SW480 (cell line): ENCODE measurements around the gene PPIF.

ENCODE experiments used
- DNase-seq: peaks from one replicate; pipeline ENCODE4 v3.0.0-alpha.2; 2016; ENCODE audit warnings: low spot score

PPIF gene

DNA sequence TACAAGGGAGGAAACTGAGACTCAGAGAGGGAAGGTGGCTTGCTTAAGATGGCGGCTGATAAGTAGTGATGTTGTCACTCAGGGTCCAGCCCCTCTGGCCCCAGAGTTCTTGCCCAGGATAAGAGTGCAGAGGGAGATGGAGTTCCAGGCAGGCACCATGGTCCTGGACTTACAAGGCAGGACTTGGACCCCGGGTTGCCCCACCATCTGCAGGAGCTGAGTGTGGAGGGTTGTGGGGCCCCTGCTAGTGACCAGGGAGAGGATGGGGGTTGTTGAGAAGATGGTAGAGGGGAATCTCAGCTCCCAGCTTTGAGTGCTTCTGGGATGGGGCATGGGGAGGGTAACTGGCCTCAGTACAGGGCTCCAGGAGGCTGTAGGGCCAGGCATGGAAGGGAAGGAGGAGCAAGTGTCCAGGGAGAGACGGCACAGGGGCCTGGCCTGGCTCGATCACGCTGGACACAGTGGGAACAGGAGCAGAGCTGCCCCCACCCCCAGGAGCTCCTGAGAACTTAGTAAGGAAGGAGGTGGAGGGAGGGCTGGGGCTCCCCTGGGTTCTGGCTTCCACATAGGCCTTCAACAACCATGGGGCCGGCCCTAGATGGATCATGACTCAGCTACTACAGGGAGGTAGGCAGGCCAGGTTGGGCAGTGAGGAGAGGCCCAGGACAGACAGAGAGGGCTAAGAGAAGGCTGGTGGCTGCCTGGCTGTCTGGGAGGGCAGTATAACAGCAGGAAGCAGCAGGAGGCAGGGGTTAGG lies 28.2 kb downstream of the PPIF start:
- DNase-seq = no peak

DNA sequence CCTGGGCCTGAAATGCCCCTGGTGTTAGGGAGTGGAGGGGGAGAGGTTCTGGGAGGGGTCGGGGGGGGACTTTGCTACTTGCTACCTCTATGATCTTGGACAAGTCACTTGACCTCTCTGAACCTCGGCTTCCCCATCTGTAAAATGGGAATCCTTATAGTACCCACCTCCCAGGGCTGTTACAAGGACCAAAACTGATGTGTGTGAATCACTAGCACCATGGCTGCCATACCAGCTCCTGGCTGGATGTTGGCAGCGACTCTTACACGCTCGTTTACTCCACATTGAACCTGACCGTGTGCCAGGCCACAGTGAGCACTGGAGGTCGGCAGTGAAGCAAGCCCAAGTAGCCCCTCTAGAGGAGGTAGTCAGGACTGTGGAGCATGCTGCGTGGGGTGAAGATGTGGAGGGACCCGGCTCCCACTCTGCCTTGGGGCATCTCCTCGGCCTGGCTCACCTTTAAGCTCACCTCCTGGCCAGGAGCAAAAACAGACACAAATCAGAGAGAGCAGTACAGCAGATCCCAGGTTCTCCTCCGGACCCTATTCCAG lies 28.9 kb downstream of the PPIF start:
- DNase-seq = no peak

DNA sequence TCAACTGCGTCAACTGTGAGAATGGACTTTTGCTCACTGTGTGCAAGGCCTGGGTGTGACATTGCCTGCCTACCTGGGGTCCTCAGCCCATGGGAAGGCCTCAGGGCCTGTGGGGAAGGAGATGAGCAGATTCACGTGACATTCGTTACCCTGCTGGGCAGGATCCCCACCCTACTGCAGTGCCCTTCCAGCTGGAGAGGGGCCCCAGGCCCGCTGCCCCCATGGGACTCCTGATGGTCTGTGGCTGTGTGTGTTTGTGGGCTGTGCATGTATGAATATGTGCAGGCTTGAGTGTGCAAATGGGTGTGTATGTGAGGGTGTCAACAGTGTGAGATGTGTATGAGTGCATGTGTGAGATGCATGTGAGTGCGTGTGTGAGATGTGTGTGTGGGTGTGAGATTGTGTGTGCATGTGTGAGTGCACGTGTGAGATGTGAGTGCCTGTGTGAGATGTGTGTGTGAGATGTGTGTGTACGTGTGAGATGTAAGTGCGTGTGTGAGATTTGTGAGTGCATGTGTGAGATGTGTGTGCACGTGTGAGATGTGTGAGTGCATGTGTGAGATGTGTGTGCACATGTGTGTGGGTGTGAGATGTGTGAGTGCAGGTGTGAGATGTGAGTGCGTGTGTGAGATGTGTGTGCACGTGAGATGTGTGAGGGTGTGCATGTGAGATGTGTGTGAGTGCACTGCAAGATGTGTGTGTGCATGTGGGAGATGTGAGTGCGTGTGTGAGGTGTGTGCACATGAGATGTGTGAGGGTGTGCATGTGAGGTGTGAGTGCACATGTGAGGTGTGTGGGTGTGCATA lies 29.7 kb downstream of the PPIF start:
- no peak for DNase-seq

GRCh38 chr10:79377557-79378382 lies 30.5 kb downstream of the PPIF start:
- no peak for DNase-seq

DNA sequence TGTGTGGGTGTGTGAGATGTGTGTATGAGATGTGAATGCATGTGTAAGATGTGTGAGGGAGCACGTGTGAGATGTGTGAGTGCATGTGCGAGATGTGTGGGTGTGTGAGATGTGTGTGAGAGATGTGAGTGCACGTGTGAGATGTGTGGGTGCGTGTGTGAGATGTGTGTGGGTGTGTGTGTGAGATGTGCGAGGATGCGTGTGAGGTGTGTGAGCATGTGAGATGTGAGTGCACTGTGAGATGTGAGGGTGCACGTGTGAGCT lies 31.0 kb downstream of the PPIF start:
- no peak for DNase-seq

DNA sequence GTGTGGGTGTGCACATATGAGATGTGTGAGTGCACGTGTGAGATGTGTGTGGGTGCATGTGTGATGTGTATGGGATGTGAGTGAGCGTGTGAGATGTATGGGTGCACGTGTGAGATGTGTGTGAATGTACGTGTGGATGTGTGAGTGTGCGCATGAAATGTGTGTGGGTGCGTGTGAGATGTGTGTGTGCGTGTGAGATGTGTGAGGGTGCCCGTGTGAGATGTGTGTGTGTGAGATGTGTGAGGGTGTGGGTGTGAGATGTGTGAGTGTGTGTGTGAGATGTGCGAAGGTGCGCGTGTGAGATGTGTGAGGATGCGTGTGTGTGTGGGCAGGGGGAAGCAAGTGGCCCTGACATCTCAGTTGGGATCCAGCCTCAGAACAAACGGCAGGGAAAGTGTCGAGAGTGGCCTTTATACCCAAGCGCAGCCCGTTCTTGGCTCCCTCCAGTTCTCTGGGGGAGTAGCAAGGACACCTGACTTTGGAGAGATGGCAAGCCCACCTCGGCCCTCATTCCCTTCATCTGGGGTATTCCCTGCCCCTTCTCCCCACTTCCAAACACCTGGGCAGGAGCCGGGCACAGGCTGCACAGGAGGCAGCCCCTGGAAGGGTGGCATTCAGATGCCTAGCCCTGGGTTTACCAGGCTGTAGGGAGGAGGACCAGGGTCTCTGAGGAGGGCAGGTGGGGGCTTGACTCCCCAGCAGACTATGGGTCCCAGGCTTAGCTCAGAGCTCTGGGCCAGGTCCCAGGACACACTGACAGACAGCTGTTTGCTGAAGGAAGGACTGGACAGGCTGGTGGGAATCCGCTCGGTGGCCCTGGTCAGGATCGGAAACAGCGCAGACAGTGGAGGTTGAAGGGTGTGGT lies 31.6 kb downstream of the PPIF start:
- no peak for DNase-seq

- DNase-seq = no peak
Measured at GRCh38 chr10:79379512-79380124, 32.3 kb downstream of the PPIF start.

DNA sequence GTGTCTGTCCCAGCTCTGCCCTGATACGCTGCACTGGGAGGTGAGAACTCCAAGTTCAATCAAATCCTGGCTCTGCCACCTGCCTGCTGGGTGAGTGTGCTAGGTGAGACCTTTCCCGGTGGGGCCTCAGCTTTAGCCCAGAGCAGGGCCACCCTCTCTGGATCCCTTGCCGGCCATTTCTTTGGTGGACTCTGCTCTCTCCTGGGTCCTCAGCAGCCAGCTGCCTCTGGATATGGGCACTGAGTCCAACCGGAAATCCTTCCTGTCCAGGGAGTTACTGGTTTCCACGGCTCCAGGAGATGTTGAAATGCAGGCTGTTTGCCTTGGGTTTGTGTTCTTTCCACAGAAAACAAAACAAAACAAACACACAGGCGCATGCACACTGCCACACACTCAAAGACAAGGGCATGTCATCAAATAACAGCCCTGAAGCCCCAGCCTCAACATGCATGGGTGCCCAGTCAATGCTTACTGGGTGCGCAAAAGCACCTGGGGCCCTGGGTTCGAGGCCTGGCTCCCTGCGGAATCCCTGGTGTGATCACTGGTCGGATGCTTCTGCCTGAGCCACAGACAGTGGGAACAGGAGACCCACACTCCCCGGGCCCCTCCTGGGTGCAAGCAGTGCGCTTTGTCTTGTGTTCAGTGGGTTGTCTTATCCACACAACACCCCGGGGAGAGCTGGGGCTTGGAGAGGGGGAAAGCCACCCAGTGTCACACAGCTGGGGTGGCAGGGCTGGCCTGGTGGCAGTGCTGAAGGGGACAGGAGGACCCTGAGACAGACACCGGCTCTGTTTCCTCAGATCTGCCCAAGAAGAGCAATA lies 33.1 kb downstream of the PPIF start:
- no peak for DNase-seq

GRCh38 chr10:79380946-79381721 lies 33.9 kb downstream of the PPIF start:
- no peak for DNase-seq

DNA sequence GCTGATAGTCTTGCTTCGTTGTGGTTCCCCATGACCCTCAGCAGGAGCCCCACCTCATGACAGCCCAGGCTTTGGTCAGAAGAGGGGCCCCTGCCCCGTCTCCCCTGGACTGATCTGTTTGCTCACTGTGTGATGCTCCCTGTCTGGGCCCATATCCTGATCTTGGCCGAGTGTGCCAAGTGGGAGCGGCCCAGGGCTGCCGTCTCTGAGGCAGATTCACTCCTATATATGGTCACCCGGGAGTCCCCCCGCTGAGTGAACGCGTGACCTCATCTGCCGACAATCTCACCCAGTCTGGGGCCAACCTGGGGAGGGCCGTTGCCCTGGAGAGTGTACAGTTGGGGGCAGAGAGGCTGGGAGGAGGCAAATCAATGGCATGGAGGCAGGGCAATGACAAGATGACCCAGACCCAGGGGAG lies 34.5 kb downstream of the PPIF start:
- no peak for DNase-seq

GRCh38 chr10:79382491-79382941 lies 35.2 kb downstream of the PPIF start:
- DNase-seq = no peak

GRCh38 chr10:79383974-79384606 lies 36.8 kb downstream of the PPIF start:
- no peak for DNase-seq

DNA sequence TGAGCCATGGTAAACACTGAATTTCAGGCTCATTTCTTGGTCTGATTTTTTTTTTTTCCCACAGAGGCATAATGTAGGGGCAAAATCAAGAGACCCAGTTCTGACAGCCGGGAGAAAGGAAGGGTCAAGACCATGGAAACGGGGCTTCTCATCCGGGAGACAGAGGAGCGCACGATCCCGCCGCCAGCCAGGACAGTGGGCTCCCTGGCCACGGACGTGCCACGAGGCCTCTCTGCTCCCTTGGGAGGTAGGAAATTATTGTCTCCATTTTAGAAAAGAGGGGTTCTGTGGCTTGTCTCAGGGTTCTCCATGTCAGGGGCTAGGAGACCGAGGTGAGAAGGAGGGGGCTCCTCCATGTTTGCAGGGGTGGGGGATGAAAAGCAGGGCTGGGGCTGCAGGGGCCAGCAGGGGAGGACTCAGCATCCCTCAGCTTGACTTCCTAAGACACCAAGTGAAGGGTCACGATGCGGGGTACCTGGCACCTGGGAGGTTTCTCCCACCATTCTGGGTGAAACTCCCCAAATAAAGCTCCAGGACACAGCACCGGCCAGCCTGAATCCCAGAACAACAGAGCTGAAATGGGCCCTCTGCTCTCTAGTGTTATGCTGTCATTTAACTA lies 37.6 kb downstream of the PPIF start:
- DNase-seq = no peak

GRCh38 chr10:79385392-79385795 lies 38.1 kb downstream of the PPIF start:
- DNase-seq = no peak

- DNase-seq = no peak
Measured at GRCh38 chr10:79385804-79386531, 38.7 kb downstream of the PPIF start.

DNA sequence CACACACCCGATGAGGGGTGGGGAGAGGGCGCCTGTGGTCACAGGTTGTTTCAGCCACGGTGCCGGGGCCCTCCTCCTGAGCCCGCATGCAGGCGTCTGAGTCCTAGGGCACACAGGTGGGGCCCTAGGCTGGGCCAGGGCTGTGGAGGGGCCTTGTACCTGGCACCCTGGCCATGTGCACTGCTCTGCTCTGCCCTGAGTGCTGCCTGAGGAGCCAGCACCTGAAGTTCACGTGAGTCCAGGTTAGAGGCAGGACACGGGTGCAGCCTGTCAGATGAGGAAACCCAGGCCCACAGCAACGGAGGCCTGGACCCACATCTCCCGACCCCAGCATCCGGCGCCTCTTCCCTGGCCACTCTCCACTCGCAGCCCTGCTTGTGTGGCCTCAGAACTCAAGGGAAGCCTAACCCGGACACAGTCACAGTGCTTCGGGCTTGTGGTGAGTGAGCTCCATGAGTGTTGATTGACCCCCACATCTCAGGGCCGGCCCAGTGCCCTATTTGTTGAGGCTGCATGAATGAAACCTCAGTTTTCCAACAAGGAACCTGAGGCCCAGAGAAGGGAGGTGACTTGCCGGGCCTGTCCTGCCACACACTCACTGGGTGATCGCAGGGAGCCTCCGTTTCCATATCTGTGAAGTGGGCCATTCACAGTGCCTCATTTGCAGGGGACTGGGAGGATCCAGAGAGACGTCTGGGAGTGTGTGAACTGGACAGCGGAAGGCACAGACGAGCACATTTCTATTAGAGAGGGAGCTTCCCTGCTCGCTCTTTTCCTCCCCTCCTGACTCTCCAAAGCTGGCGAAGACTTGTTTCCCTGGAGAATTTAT lies 39.6 kb downstream of the PPIF start:
- no peak for DNase-seq

- no peak for DNase-seq
Measured at GRCh38 chr10:79387466-79387973, 40.3 kb downstream of the PPIF start.
